ENCODE data around the gene LYPD3. TPM values are rescaled to one million over a fixed set of nuclear protein-coding genes. Genes with fewer than 3 reads are reported as not detected.

LYPD3 gene
- total RNA-seq, 1 experiment from 2014 or later = 1.8 TPM

- Histone ChIP-seq H4K5ac (ENCODE audit: insufficient read length, low read depth, low read length) (no peak overlapping the region), H2AFZ (ENCODE audit: low read length) (no peak overlapping the region), H3K79me2 (ENCODE audit: insufficient read depth, low read length) (no peaks in the 10 kb centered on the region), H2BK15ac (ENCODE audit: low read depth, low read length) (no peak overlapping the region), H2BK5ac (ENCODE audit: insufficient read length, low read length) (no peak overlapping the region), H3K4ac (ENCODE audit: low read depth, low read length) (no peak overlapping the region), H2BK12ac (ENCODE audit: insufficient read length, low read depth, low read length) (no peak overlapping the region), H2BK20ac (ENCODE audit: low read depth, low read length, poor library complexity, severe bottlenecking) (no peak overlapping the region), H3K56ac (ENCODE audit: insufficient read length, low read depth, low read length) (no peak overlapping the region), H3K23me2 (ENCODE audit: insufficient read length, low read depth, low read length, poor library complexity, severe bottlenecking) (no peaks in the 10 kb centered on the region), H3K27ac (ENCODE audit: insufficient read length, low read depth, low read length) (no peak overlapping the region), H3K4me2 (ENCODE audit: insufficient read depth, insufficient read length, low read length) (peak overlapping the region; percentile 44), H3K27me3 (ENCODE audit: insufficient read depth, low read length) (no peaks in the 10 kb centered on the region), H3K79me1 (ENCODE audit: insufficient read depth, low read depth, low read length, poor library complexity, severe bottlenecking) (no peaks in the 10 kb centered on the region), H4K8ac (replicated peaks; ENCODE audit: insufficient read length, low read depth, low read length) (no peak overlapping the region), H2AK5ac (ENCODE audit: insufficient read length, low read length) (no peak overlapping the region), H4K20me1 (ENCODE audit: control insufficient read depth, insufficient read depth, insufficient read length) (no peaks in the 10 kb centered on the region), H4K91ac (ENCODE audit: insufficient read length, low read depth, low read length) (no peak overlapping the region), H3K23ac (ENCODE audit: insufficient read length, low read depth, low read length) (no peak overlapping the region), H3K9me3 (ENCODE audit: control insufficient read depth, low read depth, low read length) (no peaks in the 10 kb centered on the region), H3K4me1 (ENCODE audit: insufficient read depth, low read length) (no peaks in the 10 kb centered on the region), H3T11ph (ENCODE audit: low read length) (no peak overlapping the region), H2BK120ac (ENCODE audit: low read depth, low read length, poor library complexity, severe bottlenecking) (no peak overlapping the region), H3K14ac (ENCODE audit: insufficient read depth, low read length) (peak overlapping the region; percentile 26; the same call in 1 of the 2 replicates), H3K18ac (ENCODE audit: insufficient read length, low read depth, low read length) (peak overlapping the region; percentile 6), H3K9ac (ENCODE audit: extremely low read depth, insufficient read length, low read length) (no peak overlapping the region)
- Mint-ChIP-seq H3K27me3 (ENCODE audit: low read depth) (peaks cover 27% of the 10 kb centered on the region), H3K27ac (peak overlapping the region in 2 of 3 experiments; percentile 33 to 93; a peak in 3 of 7 replicates), H3K4me3 (peak overlapping the region; percentile 62 to 78), H3K9me3 (no peaks in the 10 kb centered on the region; a peak in 1 of 5 replicates), H3K4me1 (peaks cover 5% of the 10 kb centered on the region in 2 experiments), H3K36me3 (ENCODE audit: insufficient read depth in 1 of 3, low read depth in 3 of 3) (peaks cover 3 to 7% (median 3%) of the 10 kb centered on the region in 3 experiments; a peak in 2 of 7 replicates)
- TF ChIP-seq CTCF (conservative IDR thresholded peaks at IDR 0.05) = no peak
- no CpG with 5 or more reads among the region's 46 CpGs for WGBS (ENCODE audit: extremely low coverage, insufficient read length, low lambda C conversion rate)
- DNase-seq = peak; percentile 95
Observed at GRCh38 chr19:43474986-43475705, 9.7 kb upstream of the LYPD3 start.

All from H9 (cell line).